Endothelial cell of umbilical vein (primary cell): ENCODE measurements around the gene PTER. TPM values are rescaled to one million over a fixed set of nuclear protein-coding genes. Genes with fewer than 3 reads are reported as not detected.

Experiments
- BruUV-seq: library from RNA; stranded (reverse); fragments of 400-500 nt; replicated peaks from 2 replicates; lab custom pipeline; 2021; lab: Mats Ljungman, UMichigan
- CTCF ChIA-PET: fragments of 300-600, 350-600 bp; sonication (Branson Sonifier 250); formaldehyde crosslinking; loops from one replicate; lab custom pipeline; 2021; ENCODE audit warnings: antibody characterized with exemption, inconsistent platforms; lab: Charles Lee
- POLR2A ChIA-PET: fragments of 300-600, 350-600 bp; sonication (Branson Sonifier 250); formaldehyde crosslinking; loops from one replicate; lab custom pipeline; 2021; ENCODE audit warnings: antibody characterized with exemption, inconsistent platforms; lab: Charles Lee
- DNase-seq: peaks from one replicate; pipeline ENCODE4 v3.0.0-alpha.2; 2011; ENCODE audit warnings: low read depth, low spot score
- FAIRE-seq: peaks from 2 replicates; lab custom pipeline; 2011; peaks lifted over from hg19 to GRCh38; lab: Jason Lieb, UNC
- H2AFZ ChIP-seq: 2 replicates; pipeline ENCODE4 v1.6.0; 2012; ENCODE audit warnings: low read depth, low read length, control low read depth, inconsistent platforms
- H3K27ac ChIP-seq: 2 replicates; pipeline ENCODE4 v1.5.1; 2011; ENCODE audit warnings: low read depth, mild to moderate bottlenecking, control low read depth, low read length, moderate library complexity; ENCODE audit not compliant: insufficient read depth
- H3K27me3 ChIP-seq, 2 experiments: 2 replicates each; pipeline versions ENCODE4 v1.6.0 to v1.6.1; 2011; ENCODE audit warnings: low read length in 2 of 2, mixed read lengths in 1 of 2; ENCODE audit not compliant: control insufficient read depth in 2 of 2, insufficient read depth in 2 of 2
- H3K36me3 ChIP-seq, 2 experiments: 2 replicates in 1 of 2; 3 replicates in 1 of 2; pipeline ENCODE4 v1.5.1; 2011; ENCODE audit warnings: low read length in 2 of 2, mild to moderate bottlenecking in 1 of 2, moderate library complexity in 1 of 2; ENCODE audit not compliant: control insufficient read depth in 2 of 2, insufficient read depth in 2 of 2; ENCODE audit errors: extremely low read depth in 1 of 2
- H3K4me1 ChIP-seq: 3 replicates; pipeline ENCODE4 v1.5.1; 2011; ENCODE audit warnings: mild to moderate bottlenecking, low read length; ENCODE audit not compliant: control insufficient read depth, insufficient read depth; ENCODE audit errors: extremely low read depth
- H3K4me2 ChIP-seq: 2 replicates; pipeline ENCODE4 v1.6.1; 2011; ENCODE audit warnings: low read length, control low read depth, mixed read lengths; ENCODE audit not compliant: insufficient read depth
- H3K4me3 ChIP-seq, 3 experiments: fragments of 200-600 bp in 1 of 3; sonication (generic), shearing (Covaris generic) in 1 of 3; replicated peaks in 1 of 3; 2 replicates each; pipeline ENCODE4 v1.5.1; 2011 to 2016; ENCODE audit warnings: control low read depth in 3 of 3, low read length in 3 of 3, mild to moderate bottlenecking in 2 of 3, inconsistent platforms in 1 of 3, low read depth in 1 of 3, moderate library complexity in 1 of 3; ENCODE audit not compliant: insufficient read depth in 1 of 3
- H3K79me2 ChIP-seq: 2 replicates; pipeline ENCODE4 v1.6.0; 2012; ENCODE audit warnings: low read length, inconsistent platforms; ENCODE audit not compliant: control insufficient read depth, insufficient read depth
- H3K9ac ChIP-seq: replicated peaks from 2 replicates; pipeline ENCODE3; 2011; ENCODE audit warnings: low read length, control low read depth; ENCODE audit not compliant: insufficient read depth; ENCODE audit errors: extremely low read depth
- H3K9me1 ChIP-seq: replicated peaks from 3 replicates; pipeline ENCODE4 v1.6.0; 2011; ENCODE audit warnings: mild to moderate bottlenecking, low read length; ENCODE audit not compliant: control insufficient read depth, insufficient read depth; ENCODE audit errors: extremely low read depth
- H3K9me3 ChIP-seq: replicated peaks from 2 replicates; pipeline ENCODE4 v1.5.1; 2012; ENCODE audit warnings: low read length, inconsistent platforms; ENCODE audit not compliant: control insufficient read depth, insufficient read depth
- H4K20me1 ChIP-seq: replicated peaks from 2 replicates; pipeline ENCODE3; 2011; ENCODE audit warnings: mild to moderate bottlenecking, low read length; ENCODE audit not compliant: control insufficient read depth, insufficient read depth; ENCODE audit errors: extremely low read depth
- CTCF ChIP-seq, 2 donors: IDR thresholded peaks; 1 replicate in 1 of 2; 2 replicates in 1 of 2; pipeline ENCODE4 v1.5.1; 2011; ENCODE audit warnings: low read length in 2 of 2, mild to moderate bottlenecking in 2 of 2, moderate library complexity in 2 of 2, control low read depth in 1 of 2, inconsistent platforms in 1 of 2, low read depth in 1 of 2; ENCODE audit not compliant: insufficient read depth in 1 of 2; ENCODE audit errors: extremely low read depth in 1 of 2
- FOS ChIP-seq: IDR thresholded peaks from 2 replicates; pipeline ENCODE4 v1.6.1; 2011; ENCODE audit warnings: mild to moderate bottlenecking, low read length, moderate library complexity, borderline replicate concordance; ENCODE audit not compliant: insufficient read depth
- GATA2 ChIP-seq: IDR thresholded peaks from 2 replicates; pipeline ENCODE4 v1.7.0; 2011; ENCODE audit warnings: low read depth, mild to moderate bottlenecking, moderate library complexity, mixed read lengths, low read length; ENCODE audit not compliant: insufficient read length, insufficient read depth
- JUN ChIP-seq: IDR thresholded peaks from 2 replicates; pipeline ENCODE4 v1.6.1; 2011; ENCODE audit warnings: borderline replicate concordance, low read depth; ENCODE audit not compliant: insufficient read length, insufficient read depth
- MAX ChIP-seq: IDR thresholded peaks from 2 replicates; pipeline ENCODE4 v1.6.1; 2011; ENCODE audit not compliant: insufficient read depth, insufficient read length
- MYC ChIP-seq: IDR thresholded peaks from one replicate; pipeline ENCODE4 v1.6.1; 2011; ENCODE audit warnings: mild to moderate bottlenecking, low read depth, low read length
- POLR2A ChIP-seq: IDR thresholded peaks from 2 replicates; pipeline ENCODE4 v1.6.1; 2012; ENCODE audit warnings: low read depth, mild to moderate bottlenecking, control low read depth, low read length
- POLR2AphosphoS5 ChIP-seq: IDR thresholded peaks from 2 replicates; pipeline ENCODE4 v1.6.1; 2012; ENCODE audit warnings: low read depth, mild to moderate bottlenecking, control low read depth, low read length, moderate library complexity; ENCODE audit not compliant: insufficient read depth
- dilution Hi-C: fragments of 300-500 bp; cut with MboI; formaldehyde crosslinking; loops from one replicate; pipeline ENCODE4 v1.15.0; 2019; ENCODE audit warnings: low sequenced_read_pairs; ENCODE audit not compliant: extremely low pct_ligation_motif_present
- intact Hi-C: fragments of 100-400 bp; cut with micrococcal nuclease; formaldehyde crosslinking; loops from one replicate; pipeline ENCODE4 v1.10.0; 2022
- polyA plus RNA-seq, 4 experiments: library from polyadenylated mRNA; depleted of rRNA in 3 of 4; stranded (reverse) in 3 of 4; unstranded in 1 of 4; fragments of >200 nt; gene quantifications; 2 replicates each; pipeline versions ENCODE4 v1.2.1 to v1.2.3, GENCODE V29; 2011 to 2012; ENCODE audit warnings: missing spikeins in 1 of 4
- total RNA-seq: library from RNA; stranded (reverse); gene quantifications from 2 replicates; pipeline ENCODE4 v1.2.3, GENCODE V29; 2021

The PTER gene
- total and polyA plus RNA-seq, 2 donors (not counting 3 experiments of a cell fraction or from before 2014, with no cell fraction given): 1.6 to 4.6 TPM

- intact Hi-C loops: no loop called here
- no TSS peak for BruUV-seq
- no peak overlapping the region for H3K9ac ChIP-seq
These were observed 6.1 kb downstream of the PTER start for GRCh38 chr10:16442914-16443313.

DNA sequence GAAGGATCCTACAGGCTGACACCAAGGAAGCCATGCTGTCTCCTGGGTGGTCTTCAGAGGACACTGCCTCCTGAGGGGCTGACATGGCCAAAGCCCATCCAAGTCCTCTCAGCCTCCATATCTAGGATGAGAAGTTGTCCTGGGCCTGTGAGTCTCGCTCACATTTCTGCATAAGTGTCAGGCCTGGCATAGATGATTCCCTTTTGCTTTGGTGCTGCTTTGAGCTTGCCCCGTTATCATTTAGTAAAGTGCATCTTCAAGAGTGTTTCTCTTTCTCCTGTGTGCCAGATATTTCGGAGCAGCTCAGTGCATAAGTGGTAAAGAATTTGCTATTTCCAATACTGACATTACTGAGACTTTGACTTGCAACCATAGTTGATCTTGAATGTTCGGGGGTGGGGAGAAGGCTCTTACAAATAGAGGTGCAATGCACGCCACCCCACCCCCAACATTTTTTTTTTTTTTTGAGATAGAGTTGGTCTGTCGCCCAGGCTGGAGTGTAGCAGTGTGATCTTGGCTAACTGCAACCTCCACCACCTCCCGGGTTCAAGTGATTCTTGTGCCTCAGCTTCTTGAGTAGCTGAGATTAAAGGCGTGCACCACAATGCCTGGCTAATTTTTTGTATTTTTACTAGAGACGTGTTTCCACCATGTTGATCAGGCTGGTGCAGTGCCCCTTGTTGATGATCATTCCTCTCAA lies 9.1 kb downstream of the PTER start:
- no peak overlapping the region for H3K9ac ChIP-seq
- no peak overlapping the region for H3K27ac ChIP-seq
- no peak overlapping the region for H3K4me2 ChIP-seq
- TF ChIP-seq MYC (no peak), POLR2AphosphoS5 (no peak), MAX (no peak), FOS (no peak), CTCF (IDR thresholded peaks at IDR 0.05; ENCODE audit: extremely low read depth in 1 of 2, insufficient read depth in 1 of 2, low read depth in 1 of 2, low read length in 2 of 2) (no peak)
- H2AFZ ChIP-seq: no peak overlapping the region
- no peaks in the 10 kb centered on the region for H3K36me3 ChIP-seq
- H3K27me3 ChIP-seq: no peaks in the 10 kb centered on the region
- no peaks in the 10 kb centered on the region for H3K9me3 ChIP-seq
- no peak overlapping the region for H3K4me3 ChIP-seq
- no peaks in the 10 kb centered on the region for H3K9me1 ChIP-seq
- no peaks in the 10 kb centered on the region for H3K79me2 ChIP-seq
- dilution Hi-C loops: no loop called here
- ChIA-PET CTCF (no interaction called here), POLR2A (no interaction called here)
- no peak for DNase-seq
- H3K4me1 ChIP-seq: no peaks in the 10 kb centered on the region
- no TSS peak for BruUV-seq
- H4K20me1 ChIP-seq: no peaks in the 10 kb centered on the region
- intact Hi-C loops: no loop called here
- no peak for FAIRE-seq

More at GRCh38 chr10:16442914-16443313, 6.1 kb downstream of the PTER start:
- Histone ChIP-seq H3K4me1 (no peaks in the 10 kb centered on the region), H3K79me2 (no peaks in the 10 kb centered on the region), H3K27ac (no peak overlapping the region), H3K4me3 (no peak overlapping the region), H3K27me3 (no peaks in the 10 kb centered on the region), H2AFZ (no peak overlapping the region), H3K36me3 (no peaks in the 10 kb centered on the region), H3K9me1 (no peaks in the 10 kb centered on the region), H3K9me3 (no peaks in the 10 kb centered on the region), H4K20me1 (no peaks in the 10 kb centered on the region), H3K4me2 (no peak overlapping the region)
- ChIA-PET CTCF (no interaction called here), POLR2A (no interaction called here)
- dilution Hi-C loops: no loop called here
- no peak for TF ChIP-seq JUN
- no peak for TF ChIP-seq POLR2A
- no peak for TF ChIP-seq GATA2
- no peak for TF ChIP-seq MYC
- TF ChIP-seq MAX: no peak
- no peak for FAIRE-seq
- DNase-seq: no peak
